GM21786 (cell line): Measurements from ENCODE around the gene DAZAP1.
"Not testable (repeated sequence)": the region's sequence is repeated elsewhere in the genome, so short reads cannot be mapped to it uniquely, and the experiment has no call there.

Source experiments
- ATAC-seq: cut with Tn5 transposase; IDR thresholded peaks from one replicate; pipeline ENCODE4 v1.9.1; 2021; ENCODE audit not compliant: unreplicated experiment

The DAZAP1 gene

DNA sequence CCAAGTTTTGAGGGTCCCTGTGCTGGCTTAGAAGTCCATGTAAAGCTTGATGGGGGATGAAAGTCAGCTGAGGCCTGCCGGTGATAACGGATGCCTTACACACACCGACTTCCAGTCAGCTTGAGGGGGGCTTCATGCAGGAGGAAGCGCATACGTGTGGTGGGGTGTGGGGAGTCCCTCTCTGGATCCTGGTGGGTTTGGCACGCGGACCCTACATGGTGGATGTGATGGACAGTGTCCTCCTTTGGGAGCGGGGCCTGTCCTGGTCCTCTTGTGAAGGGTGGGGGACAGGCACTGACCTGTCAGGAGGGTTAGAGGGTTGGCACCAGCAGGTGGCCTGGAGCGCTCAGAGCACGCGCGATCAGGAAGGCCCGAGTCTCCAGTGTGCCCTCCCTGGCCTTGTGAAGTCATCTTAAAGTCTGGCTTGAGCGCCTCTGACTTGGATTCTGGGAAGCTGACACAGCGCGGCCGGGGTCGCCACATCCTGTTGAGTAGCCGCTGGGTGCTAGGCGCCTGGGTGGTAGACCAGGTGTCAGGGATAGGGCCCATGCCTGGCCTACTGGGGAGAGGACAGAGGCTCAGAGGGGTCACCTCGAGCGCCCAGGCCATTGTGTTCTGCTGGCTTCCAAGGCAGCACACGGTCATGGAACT, 2.9 kb downstream of the DAZAP1 start:
- ATAC-seq = no peak

DNA sequence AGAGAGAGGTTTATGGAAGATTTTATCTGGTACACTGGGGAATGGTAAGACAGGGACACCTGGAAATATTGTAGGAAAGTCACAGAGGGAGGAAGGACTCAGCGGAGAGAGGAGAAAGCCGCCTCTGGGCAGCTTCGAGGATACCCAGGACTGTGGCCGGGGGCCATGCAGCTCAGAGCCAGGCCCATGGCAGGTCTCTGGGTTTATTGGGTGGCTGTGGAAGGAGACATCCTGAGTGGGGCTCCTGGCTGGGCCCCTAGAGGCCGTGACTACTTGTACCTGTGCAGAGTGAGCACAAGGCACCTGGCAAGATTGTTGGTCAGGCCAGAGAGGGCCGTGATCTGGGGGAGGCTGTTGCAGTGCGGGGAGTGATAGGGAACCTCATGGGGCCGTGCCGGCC, 3.4 kb downstream of the DAZAP1 start:
- ATAC-seq = no peak

DNA sequence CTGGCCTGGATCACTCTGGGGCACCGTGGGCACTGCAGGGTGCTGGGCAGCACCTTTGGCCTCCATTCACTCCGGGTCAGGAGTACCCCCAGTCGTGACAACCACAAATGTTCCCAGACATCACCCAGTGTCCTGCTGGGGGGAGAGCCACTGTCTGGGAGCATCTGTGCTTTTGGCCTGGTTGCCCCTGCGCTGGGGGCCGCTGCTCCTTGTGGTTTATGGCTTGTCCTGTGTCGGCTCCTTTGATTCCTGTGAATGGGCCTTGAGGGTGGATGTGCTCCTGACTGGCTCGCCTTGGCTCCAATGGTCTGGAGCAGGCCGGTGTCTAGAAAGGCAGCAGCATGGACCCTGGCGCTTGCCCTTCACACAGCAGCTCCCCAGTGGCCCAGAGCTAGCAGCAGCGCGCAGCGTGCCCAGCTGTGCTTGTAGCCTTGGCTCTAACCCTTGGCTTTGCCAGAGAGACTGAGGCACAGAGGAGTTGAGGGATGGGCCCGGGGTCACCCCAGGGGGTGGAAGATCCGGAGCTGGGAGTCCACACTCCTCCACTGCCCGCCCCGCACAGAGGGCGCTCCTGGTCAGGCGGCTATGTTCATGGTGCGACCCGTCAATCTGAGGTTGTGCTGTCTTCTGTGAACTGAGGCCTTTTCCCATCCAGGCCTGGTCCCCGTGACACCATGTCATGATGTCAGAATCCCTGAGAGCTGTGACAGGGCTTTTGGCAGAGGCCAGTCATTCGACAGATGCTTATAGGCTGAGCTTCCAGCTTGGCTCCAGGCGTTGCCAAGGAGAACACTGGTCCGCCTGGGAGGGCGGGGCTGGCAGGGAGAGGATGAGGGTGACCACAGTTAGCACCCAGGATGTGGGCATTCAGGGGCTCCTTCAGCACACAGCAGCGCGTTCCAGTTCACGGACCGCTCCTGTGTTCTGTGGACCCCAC, 4.1 kb downstream of the DAZAP1 start:
- no peak for ATAC-seq

DNA sequence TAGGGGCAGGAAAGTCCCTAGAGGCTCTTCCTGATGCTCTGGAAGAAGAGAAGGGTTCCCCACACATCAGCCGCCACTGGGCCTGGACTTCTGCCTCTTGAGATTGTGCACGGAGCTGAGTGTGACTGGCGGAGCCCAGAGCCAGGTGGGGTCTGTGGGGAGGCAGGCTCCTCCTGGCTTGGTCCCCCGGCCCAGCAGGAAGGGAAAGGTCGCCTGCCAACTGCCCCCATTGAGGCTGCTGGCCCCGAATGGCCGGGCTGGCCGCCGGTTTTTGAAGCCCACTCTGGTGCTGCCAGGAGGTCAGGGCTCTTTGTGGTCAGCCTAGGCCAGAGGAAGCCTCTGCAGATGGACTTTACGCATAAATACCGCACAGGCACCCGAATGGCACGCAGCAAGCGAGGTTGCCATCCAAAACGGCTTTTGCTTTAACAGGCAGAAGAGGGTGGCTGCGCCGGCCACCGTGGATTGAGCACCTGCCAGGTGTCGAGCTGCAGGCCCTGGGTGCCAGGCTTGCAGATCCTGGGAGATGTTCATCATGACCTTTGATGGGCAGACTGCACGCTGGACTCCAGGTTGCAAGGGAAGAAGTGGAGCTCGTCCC, 5.0 kb downstream of the DAZAP1 start:
- ATAC-seq = no peak

DNA sequence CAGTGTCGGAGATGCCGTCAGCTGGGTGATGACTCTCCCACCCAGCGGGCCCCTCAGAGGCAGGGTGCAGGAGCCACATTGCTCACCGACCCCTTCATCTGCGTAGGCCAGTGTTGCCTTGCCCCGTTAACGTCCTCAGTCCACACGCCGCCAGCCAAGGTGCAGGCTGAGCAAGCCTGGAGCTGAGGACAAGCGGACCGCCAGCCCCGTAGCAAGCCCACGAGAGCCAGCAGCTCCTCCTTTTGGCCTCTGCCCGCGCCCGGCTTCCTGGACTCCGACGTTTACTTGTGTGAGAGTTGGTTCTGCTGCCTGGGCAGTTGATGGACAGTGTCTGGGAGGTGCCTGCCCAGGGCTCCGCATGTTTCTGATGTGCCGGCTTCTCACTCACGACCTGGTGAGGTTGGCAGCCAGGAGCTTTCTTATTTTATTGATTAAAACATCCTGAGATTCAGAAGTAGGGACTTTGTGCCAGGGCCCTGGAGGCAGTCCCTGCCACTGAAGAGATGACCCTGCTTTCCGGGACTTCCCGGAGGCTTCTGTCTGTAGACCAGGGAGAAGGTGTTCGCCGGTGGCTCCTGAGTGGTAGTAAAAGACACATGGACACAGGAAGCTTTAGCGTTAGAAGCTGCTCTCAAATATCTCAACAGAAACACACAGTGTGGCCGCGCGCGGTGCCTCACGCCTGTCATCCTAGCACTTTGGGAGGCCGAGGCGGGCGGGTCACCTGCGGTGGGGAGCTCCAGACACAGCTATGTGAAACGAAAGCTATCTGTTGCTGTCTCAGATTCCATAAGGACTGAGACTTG, 5.8 kb downstream of the DAZAP1 start:
- ATAC-seq = no peak

DNA sequence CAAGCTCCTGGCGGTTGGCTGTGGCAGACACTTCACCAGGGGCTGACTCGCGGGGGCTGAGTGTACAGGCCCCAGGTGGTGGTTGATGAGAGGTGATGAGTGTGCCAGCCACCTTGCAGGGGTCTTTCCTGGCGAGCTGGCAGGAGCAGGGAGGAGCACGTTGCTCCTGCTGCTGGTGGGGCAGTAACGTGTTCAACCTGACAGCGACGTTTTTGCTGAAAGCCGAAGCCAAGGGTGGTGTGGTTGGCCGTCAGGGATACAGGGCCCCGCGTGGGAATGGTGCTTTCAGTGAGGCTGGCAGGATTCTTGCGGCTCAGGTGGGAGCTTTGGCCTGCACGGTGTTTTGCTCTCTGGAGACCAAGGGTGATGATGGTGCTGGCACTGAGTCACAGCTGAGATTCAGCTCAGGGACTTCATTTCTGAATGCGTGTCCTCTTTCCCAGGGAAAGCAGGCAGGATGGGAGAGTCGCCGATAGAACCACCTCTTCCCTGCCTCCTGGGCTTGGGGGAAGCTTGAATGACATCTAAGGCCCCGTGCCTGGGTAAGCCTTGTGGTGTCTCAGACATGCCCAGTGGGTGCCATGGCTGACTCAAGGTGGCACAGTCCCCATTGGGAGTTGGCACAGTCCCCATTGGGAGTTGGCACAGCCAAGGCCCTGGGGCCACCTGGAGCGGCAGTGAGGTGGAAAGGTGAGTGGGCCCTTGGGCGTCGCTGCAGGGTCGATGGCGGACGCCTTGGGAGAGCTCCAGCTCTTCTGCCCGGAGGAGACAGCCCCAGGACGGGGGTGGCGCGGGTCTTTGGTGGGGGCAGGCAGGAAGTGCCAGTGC, 8.8 kb downstream of the DAZAP1 start:
- ATAC-seq = no peak

DNA sequence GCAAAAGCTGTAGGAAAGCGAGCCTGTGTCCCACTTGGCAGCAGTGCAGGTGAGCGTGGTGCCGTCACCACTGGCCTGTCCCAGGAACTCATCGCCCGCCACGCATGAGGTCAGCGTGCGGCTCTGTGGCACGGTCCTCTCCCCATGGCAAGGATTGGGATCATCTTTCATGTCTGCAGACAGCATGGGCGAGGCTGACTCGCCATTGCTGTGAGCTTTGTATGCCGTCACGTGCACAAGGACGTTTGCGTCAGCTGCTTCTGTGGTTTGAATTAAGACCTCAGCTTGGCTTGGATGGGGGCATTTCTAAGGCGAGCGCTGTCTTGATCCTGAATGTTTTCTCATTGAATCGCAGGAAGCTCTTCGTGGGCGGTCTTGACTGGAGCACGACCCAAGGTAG, 9.8 kb downstream of the DAZAP1 start:
- ATAC-seq = no peak

DNA sequence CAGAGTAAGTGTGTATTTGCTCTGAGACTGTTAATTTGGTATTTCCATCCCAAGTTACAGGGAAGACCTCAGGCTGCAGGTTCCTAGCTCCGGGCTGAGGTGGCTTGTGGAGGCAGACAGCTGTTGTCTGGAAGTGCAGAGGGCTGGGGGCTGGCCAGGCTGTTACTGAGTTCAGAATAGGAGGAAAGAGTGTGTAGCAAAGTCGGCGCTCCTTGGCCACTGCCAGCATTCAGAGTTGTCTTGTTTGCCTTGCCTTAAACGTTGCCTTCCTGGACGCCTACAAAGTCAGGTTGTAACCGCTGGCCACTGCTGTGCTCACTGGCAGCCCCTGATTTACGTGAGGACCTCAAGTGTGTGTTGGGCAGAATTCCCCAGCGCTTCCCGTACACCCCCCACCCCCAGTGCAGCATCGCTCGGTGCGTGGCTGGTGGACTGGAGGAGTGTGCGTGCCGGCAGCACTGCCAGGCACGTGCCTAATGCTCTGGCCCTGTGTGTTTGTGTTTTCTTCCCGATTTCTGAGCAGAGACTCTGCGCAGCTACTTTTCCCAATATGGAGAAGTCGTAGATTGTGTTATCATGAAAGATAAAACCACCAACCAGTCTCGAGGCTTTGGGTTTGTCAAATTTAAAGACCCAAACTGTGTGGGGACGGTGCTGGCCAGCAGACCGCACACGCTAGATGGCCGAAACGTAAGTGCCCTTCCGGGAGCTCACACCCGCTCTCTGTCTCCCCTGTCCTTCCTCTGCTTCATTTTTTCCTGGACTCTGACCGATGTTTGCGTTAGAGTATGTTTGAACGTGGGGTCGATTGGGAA, 10.5 kb downstream of the DAZAP1 start:
- ATAC-seq = no peak

DNA sequence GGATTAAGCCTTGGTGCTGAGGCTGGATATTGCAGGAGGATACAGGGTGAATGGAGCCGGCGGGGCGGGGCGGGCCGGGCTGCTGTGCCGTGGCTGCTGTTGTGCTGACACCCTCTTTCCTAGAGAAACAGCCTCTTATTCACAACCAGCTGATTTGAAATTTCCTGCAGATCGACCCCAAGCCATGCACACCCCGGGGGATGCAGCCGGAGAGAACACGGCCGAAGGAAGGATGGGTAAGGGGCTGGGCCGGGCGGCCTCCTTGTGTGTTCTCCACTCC, 11.1 kb downstream of the DAZAP1 start:
- ATAC-seq = no peak

DNA sequence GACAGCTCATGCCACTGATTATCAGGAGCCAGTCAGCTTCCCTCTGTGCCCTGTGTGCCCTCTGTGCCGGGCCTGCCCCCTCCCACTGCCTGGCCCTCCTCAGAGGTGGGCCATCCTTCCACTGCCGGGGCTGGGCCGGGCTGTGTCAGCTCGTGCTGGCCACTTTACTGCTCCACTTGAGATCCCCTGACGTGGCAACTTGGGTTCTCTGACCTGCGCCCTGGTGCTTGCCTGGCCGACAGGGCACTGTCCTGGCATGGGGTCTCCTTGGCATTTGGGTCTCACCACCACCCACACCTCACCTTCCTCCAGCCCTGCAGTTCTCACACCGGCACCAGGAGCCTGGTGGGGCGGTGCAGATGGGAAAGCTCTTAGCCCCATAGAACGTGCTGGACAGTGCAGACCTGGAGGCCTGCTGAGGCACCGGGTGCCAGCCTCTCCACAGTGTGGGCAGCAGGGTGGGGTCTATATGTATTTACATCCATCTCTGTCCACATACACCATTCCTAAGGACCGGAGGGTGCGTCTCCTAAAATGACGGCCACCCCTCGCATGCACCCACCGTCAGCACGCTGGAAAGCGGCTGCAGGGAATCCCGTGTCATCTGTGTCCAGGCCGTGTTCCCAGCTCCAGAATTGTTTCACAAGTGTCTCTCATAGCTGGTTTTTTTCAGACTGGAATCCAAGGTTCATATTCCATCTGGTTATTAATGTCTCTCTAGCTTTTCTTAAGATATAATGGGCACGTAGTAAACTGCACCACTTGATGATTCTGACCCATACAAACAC, 11.8 kb downstream of the DAZAP1 start:
- no peak for ATAC-seq

DNA sequence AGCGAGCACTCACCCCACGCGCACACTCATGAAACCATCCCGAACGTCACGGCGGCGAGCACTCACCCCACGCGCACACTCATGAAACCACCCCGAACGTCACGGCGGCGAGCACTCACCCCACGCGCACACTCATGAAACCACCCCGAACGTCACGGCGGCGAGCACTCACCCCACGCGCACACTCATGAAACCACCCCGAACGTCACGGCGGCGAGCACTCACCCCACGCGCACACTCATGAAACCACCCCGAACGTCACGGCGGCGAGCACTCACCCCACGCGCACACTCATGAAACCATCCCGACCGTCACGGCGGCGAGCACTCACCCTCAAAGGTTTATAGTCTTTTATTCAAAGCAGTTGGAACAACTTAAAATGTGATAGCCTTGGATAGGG, 12.7 kb downstream of the DAZAP1 start:
- ATAC-seq = not testable (repeated sequence)

DNA sequence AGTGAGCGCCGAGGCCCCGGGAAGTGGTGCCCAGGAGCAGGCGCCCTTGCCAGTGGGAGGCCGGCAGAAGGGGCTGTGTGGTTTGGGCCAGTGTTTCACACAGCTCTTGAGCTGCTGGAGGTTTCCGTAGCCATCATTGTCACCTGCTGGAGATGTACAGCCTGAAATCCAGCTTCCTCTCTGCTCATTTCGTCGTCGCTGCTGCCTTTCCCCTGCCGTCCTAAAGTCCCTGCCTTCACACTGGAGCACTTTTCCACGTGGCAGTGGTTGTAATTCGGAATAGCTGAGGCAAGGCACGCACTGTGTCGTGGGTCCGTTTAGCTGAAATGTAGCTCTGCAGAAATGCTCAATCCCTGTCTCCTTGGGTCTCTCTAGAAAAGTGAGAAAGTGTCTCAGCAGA, 13.2 kb downstream of the DAZAP1 start:
- ATAC-seq = no peak

DNA sequence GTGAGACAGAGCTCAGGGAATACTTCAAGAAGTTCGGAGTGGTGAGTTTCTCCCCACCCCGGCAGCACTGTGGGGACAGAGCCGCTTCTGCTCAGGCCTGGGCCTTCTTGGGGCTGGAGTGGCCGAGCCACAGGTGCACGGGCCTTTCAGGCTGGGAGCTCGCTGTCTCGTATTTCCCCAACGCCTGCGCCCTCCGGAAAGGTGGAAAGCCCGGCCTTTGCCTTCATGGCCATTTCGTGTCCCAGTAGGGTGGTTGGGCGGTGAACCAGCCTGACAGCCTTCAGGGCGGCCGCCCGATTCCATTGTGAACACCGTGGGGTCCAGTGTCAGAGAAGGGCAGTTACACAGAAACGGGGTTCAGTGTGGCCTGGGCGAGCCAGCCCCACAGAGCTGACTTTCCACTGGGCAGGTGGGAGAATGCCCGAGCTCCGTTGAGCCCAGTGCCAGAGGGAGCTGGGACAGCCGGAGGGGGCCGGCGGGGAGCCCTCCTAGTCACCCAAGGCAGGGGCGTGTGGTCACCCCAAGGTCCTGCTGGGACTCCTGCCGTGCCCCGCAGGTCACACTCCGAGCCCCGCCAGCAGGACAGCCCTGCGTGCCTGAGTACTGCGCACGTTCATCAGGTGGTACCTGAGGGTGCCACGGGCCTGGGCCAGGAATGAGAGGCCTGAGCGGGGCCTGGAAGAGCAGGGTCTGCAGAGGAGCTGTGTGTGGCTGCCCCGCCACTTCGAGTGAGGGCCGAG, 14.0 kb downstream of the DAZAP1 start:
- no peak for ATAC-seq

DNA sequence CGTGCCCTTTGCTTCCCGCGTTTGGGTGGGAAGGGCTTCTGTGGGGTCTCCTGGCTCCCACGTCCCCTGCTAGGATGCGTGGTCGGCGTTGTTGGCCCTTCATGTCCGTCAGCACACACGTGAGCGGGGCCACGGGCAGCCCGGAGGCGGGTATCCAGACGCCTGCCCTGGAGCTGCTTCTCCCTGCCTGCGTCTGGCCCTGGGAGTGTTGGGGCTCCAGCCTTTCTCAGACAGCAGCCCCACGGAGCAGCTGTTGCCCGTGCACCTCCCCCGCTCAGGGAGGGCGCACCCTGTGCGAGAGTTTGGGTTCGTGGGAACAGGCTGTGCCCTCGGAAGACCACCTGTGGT, 14.5 kb downstream of the DAZAP1 start:
- no peak for ATAC-seq

DNA sequence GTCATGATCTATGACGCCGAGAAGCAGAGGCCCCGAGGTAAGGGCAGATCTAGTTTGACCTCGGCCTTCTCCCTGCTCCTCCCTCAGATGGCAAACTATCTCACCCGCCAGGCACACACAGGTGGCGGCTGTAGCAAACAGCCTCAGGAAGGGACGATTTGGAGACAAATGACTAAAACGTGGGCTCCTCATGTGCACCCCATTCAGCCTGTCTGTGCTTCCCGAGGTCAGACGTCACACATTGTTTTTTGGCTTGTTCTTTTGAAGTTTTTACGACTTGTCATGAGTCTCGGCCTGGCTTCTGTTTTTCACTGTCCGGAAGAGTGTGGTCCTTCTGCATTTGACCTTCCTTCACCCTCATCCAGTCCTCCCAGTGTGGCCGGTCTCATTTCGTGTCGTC, 15.0 kb downstream of the DAZAP1 start:
- no peak for ATAC-seq

DNA sequence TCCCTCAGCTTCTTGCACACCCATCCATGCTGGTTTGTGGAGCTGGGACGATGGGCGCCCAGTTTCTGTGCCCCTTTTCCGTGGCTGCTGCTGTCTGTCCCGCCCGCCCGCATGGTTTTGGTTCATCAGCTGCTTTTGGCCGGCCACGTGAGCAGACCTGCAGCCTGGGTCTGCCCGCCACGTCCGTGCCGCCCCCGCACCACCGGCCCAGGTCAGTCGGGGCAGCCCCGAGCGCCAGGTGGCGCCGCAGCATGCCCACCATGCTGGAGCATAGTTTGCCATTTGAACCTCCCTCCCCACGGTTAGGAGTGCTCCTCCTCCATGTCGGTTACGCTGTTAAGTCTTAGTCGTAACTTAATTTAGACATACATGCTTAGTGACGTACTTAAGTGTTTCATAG, 15.6 kb downstream of the DAZAP1 start:
- ATAC-seq = no peak

DNA sequence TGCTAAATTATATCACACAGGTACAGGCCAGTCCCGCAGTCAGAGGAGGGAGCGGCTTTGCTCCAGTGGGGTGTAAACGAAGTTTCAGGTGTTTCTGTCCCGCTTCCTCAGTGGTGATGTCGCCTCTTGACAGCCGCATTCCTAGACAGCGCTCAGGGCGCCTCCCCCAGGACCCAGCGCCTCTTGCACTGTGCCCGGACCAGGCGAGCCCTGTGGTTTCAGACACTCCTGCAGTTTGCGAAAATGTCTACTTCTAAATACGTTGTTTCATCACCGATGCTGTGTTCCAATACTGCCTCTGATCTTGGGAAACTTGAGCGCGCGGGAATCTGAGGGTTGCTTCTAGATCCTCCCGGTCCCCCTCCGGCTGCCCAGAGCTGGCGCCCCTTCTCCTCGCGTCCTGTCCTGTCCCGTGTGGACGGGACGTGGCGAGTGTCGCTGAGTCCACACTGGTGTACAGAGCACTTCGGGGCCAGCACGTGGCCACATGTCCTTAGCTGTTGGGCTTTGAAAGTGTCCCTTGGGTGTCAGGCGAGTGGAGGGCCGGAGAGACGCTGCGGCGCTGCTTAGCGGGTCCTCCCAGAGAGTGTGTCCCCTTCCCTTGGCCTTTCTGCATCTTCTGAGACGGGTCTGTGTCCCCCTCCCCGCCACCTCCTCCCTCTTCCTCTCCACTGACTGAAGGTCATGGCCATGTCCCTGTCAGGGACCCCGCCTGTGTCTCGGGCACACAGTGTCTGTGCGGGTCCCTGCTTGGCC, 16.2 kb downstream of the DAZAP1 start:
- no peak for ATAC-seq
